Esophagus squamous epithelium (tissue), 5 donors: ENCODE results near the gene SH3YL1. TPM values are rescaled to one million over a fixed set of nuclear protein-coding genes. Genes with fewer than 3 reads are reported as not detected.
A peak's percentile ranks its signal among the peaks of the same experiment; 100 is the strongest.

Source experiments
- DNase-seq: peaks from one replicate; lab custom pipeline; 2025; lab: John Stamatoyannopoulos, UW
- H3K27ac ChIP-seq, 4 donors: fragments of 200-600 bp; sonication (generic); one replicate each; pipeline ENCODE4 v1.5.1; 2016 to 2019; ENCODE audit warnings: mild to moderate bottlenecking in 1 of 4
- H3K27me3 ChIP-seq, 4 donors: fragments of 200-600 bp; sonication (generic); 1 replicate in 3 of 4; 2 replicates in 1 of 4; pipeline versions ENCODE4 v1.5.1 to v1.6.0; 2017 to 2021; ENCODE audit warnings: antibody characterized with exemption in 1 of 4
- H3K36me3 ChIP-seq, 3 donors: fragments of 200-600 bp; sonication (generic); one replicate each; pipeline ENCODE4 v1.5.1; 2016 to 2019
- H3K4me1 ChIP-seq, 3 donors: fragments of 200-600 bp; sonication (generic); one replicate each; pipeline ENCODE4 v1.5.1; 2017 to 2019
- H3K4me3 ChIP-seq, 4 donors: fragments of 200-600 bp; sonication (generic); 1 replicate in 3 of 4; 2 replicates in 1 of 4; pipeline ENCODE4 v1.5.1; 2016 to 2019; ENCODE audit warnings: mild to moderate bottlenecking in 2 of 4, moderate library complexity in 1 of 4
- H3K9me3 ChIP-seq, 3 donors: fragments of 200-600 bp; sonication (generic); one replicate each; pipeline ENCODE4 v1.5.1; 2016 to 2019
- CTCF ChIP-seq, 6 experiments: fragments of 450-650 bp in 4 of 6; fragments of 200-600 bp in 2 of 6; sonication (generic) in 2 of 6; IDR thresholded peaks; one replicate each; pipeline ENCODE4 v1.5.1; 2016 to 2019; ENCODE audit warnings: antibody characterized with exemption in 6 of 6, mild to moderate bottlenecking in 4 of 6, moderate library complexity in 4 of 6
- POLR2A ChIP-seq, 4 donors: fragments of 450-650 bp; IDR thresholded peaks; one replicate each; pipeline ENCODE4 v1.6.1; 2017; ENCODE audit warnings: antibody characterized with exemption in 4 of 4, mild to moderate bottlenecking in 4 of 4, moderate library complexity in 3 of 4
- WGBS, 2 donors: methylation state at CpG; one replicate each; pipeline ENCODE4 v1.1.5; 2018; 5-methylcytosine and 5-hydroxymethylcytosine counted together
- intact Hi-C: fragments of 100-400 bp; cut with DNase I; formaldehyde crosslinking; loops from one replicate; pipeline ENCODE4 v1.15.0; 2022
- total RNA-seq, 4 donors: library from RNA; depleted of rRNA; stranded (reverse); fragments of >200 nt; gene quantifications; one replicate each; pipeline ENCODE4 v1.1.0, GENCODE V29; 2016
- donor health status: DM: yes; HTN: yes; CAD: no.

Gene SH3YL1
- total RNA-seq, 4 donors from 2014 or later: 64.9 to 99.6 (median 81.1) TPM

- H3K4me1 ChIP-seq: peaks cover 0 to 84% (median 17%) of the 10 kb centered on the region in 3 donors
Observed at GRCh38 chr2:264493-265468, 949 bp upstream of the SH3YL1 start, which contains the start of gene ACP1. Gene ACP1, plus strand, starts transcription at chr2:264947. Its CDS starts 18 bp downstream, at chr2:264965.

GRCh38 chr2:263022-263738 is 652 bp downstream of the SH3YL1 start:
- no peaks in the 10 kb centered on the region for H3K27me3 ChIP-seq
- peak overlapping the region; percentile 88 to 95 (median 94) for H3K27ac ChIP-seq
- H3K4me1 ChIP-seq: peaks cover 0 to 68% (median 17%) of the 10 kb centered on the region in 3 donors
- no peak for DNase-seq
- intact Hi-C loops: no loop called here
- TF ChIP-seq POLR2A (IDR thresholded peaks at IDR 0.05): no peak
- no peak for TF ChIP-seq CTCF (IDR thresholded peaks at IDR 0.05)
- 15 to 43% methylated on average over 9 to 36 of the region's 42 CpGs for WGBS, 2 donors
- H3K36me3 ChIP-seq: peaks cover 0 to 8% (median 0%) of the 10 kb centered on the region in 3 donors
- H3K4me3 ChIP-seq: peak overlapping the region; percentile 73 to 90 (median 84)
- no peaks in the 10 kb centered on the region for H3K9me3 ChIP-seq

More at GRCh38 chr2:264493-265468, 949 bp upstream of the SH3YL1 start, which contains the start of gene ACP1:
- WGBS, 2 donors: 0 to 4% methylated on average over 2 to 4 of the region's 73 CpGs
- TF ChIP-seq POLR2A (IDR thresholded peaks at IDR 0.05) (peak in 3 of 4 donors; percentile 73 to 91 (median 87)), CTCF (IDR thresholded peaks at IDR 0.05) (peak in 1 of 6 experiments; percentile 47)
- Histone ChIP-seq H3K27me3 (no peaks in the 10 kb centered on the region), H3K36me3 (peaks cover 0 to 3% (median 0%) of the 10 kb centered on the region in 3 donors), H3K27ac (peak within 1 kb of the TSS; percentile 88 to 95 (median 94)), H3K9me3 (no peaks in the 10 kb centered on the region), H3K4me3 (peak within 1 kb of the TSS; percentile 73 to 90 (median 84))
- intact Hi-C loops: no loop called here
- DNase-seq: peak; percentile 46

GRCh38 chr2:262117-262516 is 1.7 kb downstream of the SH3YL1 start:
- Histone ChIP-seq H3K4me3 (no peak overlapping the region), H3K36me3 (peaks cover 0 to 8% (median 0%) of the 10 kb centered on the region in 3 donors), H3K27me3 (no peaks in the 10 kb centered on the region), H3K4me1 (peaks cover 0 to 60% (median 17%) of the 10 kb centered on the region in 3 donors), H3K27ac (peak overlapping the region in 3 of 4 donors; percentile 21 to 95 (median 63)), H3K9me3 (peaks cover 0 to 9% (median 0%) of the 10 kb centered on the region in 3 donors)
- TF ChIP-seq CTCF (IDR thresholded peaks at IDR 0.05) (no peak), POLR2A (IDR thresholded peaks at IDR 0.05) (no peak)
- intact Hi-C loops: no loop called here
- DNase-seq: no peak
- WGBS, 2 donors: 40 to 48% methylated on average over 3 of the region's 3 CpGs

GRCh38 chr2:260507-261161 is 3.2 kb downstream of the SH3YL1 start:
- H3K9me3 ChIP-seq: peaks cover 0 to 9% (median 0%) of the 10 kb centered on the region in 3 donors
- H3K27me3 ChIP-seq: no peaks in the 10 kb centered on the region
- no peak for TF ChIP-seq CTCF (IDR thresholded peaks at IDR 0.05)
- no peak for TF ChIP-seq POLR2A (IDR thresholded peaks at IDR 0.05)
- H3K4me3 ChIP-seq: no peak overlapping the region
- peaks cover 0 to 8% (median 0%) of the 10 kb centered on the region in 3 donors for H3K36me3 ChIP-seq
- no peak overlapping the region for H3K27ac ChIP-seq
- 63 to 71% methylated on average over 6 of the region's 6 CpGs for WGBS, 2 donors
- H3K4me1 ChIP-seq: peaks cover 0 to 45% (median 6%) of the 10 kb centered on the region in 3 donors
- no peak for DNase-seq
- intact Hi-C loops: no loop called here
